ENCODE measurements around the gene BRD3.
A peak's percentile ranks its signal among the peaks of the same experiment; 100 is the strongest.

BRD3 gene

DNA sequence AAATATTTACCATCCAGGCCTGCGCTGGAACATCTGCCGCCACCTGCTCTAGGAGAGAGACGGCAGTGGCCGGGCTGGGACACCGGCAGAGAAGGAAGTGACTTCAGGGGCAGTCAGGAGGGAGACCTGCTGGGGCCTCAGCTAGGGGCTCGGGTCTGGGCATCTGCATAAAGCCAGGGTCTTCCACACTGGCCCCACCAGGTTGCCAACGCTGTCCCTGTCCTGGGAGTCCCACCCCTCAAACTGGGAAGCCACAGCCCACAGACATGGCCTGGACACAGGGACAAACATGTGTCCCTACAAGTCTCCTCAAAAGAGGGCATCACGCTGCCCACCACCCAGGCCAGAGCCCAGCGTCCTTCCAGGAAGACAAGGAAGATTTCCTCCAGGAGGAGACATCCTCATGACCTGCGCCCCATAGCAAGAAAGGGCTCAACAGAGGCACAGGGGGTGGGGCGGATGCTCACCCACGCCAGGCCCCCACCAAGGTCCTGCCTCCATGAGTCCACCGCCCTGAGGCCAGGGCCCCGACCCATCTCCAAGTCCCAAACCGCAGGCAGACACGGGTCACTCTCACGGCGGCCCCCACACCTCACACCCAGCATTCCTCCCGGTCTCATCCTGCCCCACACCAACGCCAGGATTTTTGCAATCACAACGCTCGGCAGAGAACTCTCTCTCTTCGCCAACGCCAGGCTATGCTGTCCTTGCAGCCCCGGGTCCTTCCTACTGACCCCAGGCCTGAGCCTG, 84.7 kb downstream of the BRD3 start:
- Histone ChIP-seq H3K4me3 (no peak overlapping the region), H3K27ac (no peak overlapping the region)

DNA sequence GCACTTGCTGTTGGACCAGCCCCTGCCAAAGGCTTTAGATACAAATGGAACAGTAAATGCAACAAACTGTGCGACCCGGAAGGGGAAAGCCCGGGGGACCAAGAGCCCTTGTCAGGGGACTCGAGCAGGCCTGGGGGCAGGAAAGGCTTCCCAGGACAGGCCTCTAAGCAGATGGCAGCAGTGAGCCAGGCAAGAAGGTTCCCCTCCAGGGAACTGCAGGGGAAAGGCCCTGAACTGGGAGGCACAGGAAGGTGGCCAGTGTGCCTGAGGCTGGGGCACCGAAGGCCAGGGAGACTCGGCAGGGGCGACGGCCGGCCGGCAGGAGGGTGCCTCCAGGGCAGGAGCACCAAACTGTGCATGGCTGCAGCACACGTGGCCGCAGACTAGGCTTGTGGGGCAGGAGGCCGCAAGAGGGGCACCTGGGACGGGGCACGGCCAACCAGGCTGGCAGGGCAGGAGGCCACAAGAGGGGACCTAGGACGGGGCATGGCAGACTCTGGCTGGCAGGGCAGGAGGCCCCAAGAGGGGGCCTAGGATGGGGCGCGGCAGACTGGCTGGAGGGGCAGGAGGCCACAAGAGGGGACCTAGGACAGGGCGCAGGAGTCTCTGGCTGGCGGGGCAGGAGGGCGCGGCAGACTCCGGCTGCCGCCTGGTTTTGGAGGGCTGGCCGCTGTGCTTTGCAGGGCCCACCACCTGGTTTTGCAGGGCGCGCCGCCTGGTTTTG, 85.7 kb downstream of the BRD3 start:
- H3K4me3 ChIP-seq: no peak overlapping the region
- H3K27ac ChIP-seq: peak overlapping the region in 1 of 21 experiments; percentile 44

DNA sequence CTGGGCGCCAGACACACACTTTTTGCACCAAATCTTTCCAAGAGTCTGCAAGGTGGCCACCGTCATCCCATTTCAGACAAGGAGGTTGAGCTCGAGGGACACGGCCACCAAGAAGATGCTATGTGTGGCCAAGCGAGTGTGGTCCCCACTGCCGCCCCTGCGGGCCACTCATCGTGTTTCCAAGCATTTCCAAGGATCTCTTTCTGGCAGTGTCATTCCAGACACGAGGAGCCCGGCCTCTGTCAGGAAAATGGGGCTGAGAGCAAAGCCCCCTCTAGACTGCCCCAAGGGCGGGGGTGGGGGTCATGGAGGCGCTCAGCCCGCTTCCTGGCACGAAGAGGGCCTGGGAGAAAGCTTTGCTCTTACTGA, 86.3 kb downstream of the BRD3 start:
- no peak overlapping the region for H3K4me3 ChIP-seq
- peak overlapping the region in 1 of 21 experiments; percentile 44 for H3K27ac ChIP-seq

DNA sequence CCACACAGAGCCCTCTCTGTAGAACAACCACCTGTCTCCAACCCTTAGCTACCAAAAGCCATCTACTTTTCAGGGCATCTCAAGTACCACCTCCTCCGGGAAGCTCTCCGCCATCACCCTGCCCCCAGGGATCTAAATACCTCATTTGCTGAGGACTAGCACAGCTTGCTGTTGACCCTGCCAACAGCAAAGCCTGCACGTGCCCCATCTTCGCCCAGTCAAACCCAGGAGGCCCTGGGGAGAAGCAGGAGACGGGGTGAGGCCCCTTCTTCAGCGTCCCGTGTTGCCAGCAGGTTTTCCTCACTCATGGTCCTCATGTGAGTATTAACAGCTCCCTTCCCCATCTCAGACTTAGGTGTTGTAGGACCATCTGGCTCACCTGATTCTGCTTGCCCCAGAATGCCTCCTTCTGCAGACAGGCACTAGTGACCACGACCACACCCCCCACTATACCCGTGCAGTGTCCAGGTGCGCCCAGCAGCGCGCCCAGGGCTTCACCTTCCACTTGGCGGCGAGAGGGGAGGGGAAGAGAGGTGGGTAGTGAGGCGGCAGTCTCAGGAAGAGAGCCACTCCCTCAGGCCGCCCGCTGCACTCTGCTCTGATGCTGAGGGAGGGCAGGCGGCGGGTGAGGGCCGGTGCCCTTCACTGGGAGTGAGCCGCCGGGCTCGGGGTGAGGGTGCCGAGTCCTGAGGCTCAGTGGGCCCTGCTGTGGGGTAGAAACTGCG, 86.8 kb downstream of the BRD3 start:
- H3K27ac ChIP-seq: no peak overlapping the region
- H3K4me3 ChIP-seq: no peak overlapping the region
